Hematopoietic multipotent progenitor cell treated with erythropoietin and hydrocortisone succinate and interleukin-3 and kit ligand, for 6 days (in vitro differentiated cells): Measurements from ENCODE around the gene TLCD2.
A peak's percentile ranks its signal among the peaks of the same experiment; 100 is the strongest.
"Not testable (repeated sequence)": the region's sequence is repeated elsewhere in the genome, so short reads cannot be mapped to it uniquely, and the experiment has no call there.

Experiments
- DNase-seq: peaks from one replicate; pipeline ENCODE4 v3.0.0-alpha.2; 2015

Gene TLCD2

GRCh38 chr17:1715803-1716075 lies 5.6 kb upstream of the TLCD2 start:
- no peak for DNase-seq

- peak; percentile 91 for DNase-seq
Measured at GRCh38 chr17:1714980-1715802, 5.0 kb upstream of the TLCD2 start.

GRCh38 chr17:1714427-1714979 lies 4.3 kb upstream of the TLCD2 start:
- DNase-seq: peak; percentile 86

GRCh38 chr17:1713878-1714426 lies 3.8 kb upstream of the TLCD2 start:
- DNase-seq: peak; percentile 52

- DNase-seq: no peak
Measured at GRCh38 chr17:1713160-1713877, 3.1 kb upstream of the TLCD2 start.

GRCh38 chr17:1712271-1712670 lies 2.1 kb upstream of the TLCD2 start:
- DNase-seq: no peak

GRCh38 chr17:1711804-1712203 lies 1.6 kb upstream of the TLCD2 start:
- no peak for DNase-seq

GRCh38 chr17:1710807-1711553 lies 803 bp upstream of the TLCD2 start:
- DNase-seq: no peak

- no peak for DNase-seq
Measured at GRCh38 chr17:1709403-1709951, 700 bp downstream of the TLCD2 start.

GRCh38 chr17:1708791-1709346 lies 1.3 kb downstream of the TLCD2 start:
- not testable (repeated sequence) for DNase-seq

- DNase-seq: no peak
Measured at GRCh38 chr17:1707107-1707506, 3.1 kb downstream of the TLCD2 start.

- no peak for DNase-seq
Measured at GRCh38 chr17:1705004-1705403, 5.2 kb downstream of the TLCD2 start.

- no peak for DNase-seq
Measured at GRCh38 chr17:1703063-1703462, 7.1 kb downstream of the TLCD2 start.

GRCh38 chr17:1699891-1700290 lies 10.3 kb downstream of the TLCD2 start:
- not testable (repeated sequence) for DNase-seq

GRCh38 chr17:1697681-1698080 lies 12.5 kb downstream of the TLCD2 start:
- no peak for DNase-seq

GRCh38 chr17:1695365-1695764 lies 14.8 kb downstream of the TLCD2 start:
- no peak for DNase-seq

- no peak for DNase-seq
Measured at GRCh38 chr17:1693339-1693738, 16.8 kb downstream of the TLCD2 start.

GRCh38 chr17:1690544-1691221 lies 19.5 kb downstream of the TLCD2 start:
- DNase-seq: no peak

- DNase-seq: not testable (repeated sequence)
Measured at GRCh38 chr17:1688405-1688804, 21.8 kb downstream of the TLCD2 start.

GRCh38 chr17:1686086-1686485 lies 24.1 kb downstream of the TLCD2 start:
- DNase-seq: no peak

- peak; percentile 99 for DNase-seq
Measured at GRCh38 chr17:1684378-1685189, 25.6 kb downstream of the TLCD2 start, which contains the start of gene PRPF8. TSS of gene PRPF8 (minus strand) at chr17:1684867. CDS start at chr17:1684571, 296 bp downstream.
